ENCODE results near the gene TMPRSS4. TPM values are rescaled to one million over a fixed set of nuclear protein-coding genes. Genes with fewer than 3 reads are reported as not detected.

The TMPRSS4 gene
- total RNA-seq, 1 experiment from 2014 or later: not detected

DNA sequence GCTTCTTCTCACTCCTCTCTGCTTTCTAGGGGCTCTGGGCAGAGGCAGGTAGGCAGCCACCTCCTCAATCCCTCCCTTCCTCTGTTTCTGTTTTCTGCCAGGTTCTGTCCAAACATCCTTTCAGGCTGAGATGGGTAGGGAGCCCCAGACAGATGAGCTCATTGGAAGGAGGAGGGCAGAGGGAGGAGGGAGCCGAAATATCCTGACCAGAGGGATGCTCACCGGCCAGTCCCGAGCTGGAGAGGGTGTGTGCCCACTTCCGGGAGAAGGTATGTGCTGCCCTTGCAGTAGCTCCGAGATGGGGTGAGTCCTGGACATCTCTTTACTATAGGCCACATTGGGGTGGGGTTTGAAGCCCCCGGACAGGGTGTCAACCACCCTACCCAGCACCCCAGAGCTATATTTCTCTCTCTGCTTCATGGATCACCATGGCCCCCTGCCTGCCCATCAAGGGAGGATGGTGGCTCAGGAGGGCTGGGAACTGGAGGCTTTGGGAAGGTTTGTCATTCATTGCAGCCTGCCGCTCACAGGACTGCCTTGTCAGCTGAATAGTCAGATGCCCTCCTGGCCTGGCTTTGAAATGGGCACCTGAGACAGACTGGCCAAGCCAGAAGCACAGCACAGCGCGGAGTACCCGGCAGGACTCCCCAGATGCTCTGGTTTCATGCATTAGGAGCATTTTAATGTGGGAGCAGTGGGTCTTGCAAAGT, 80.5 kb downstream of the TMPRSS4 start:
- peaks cover 42 to 43% of the 10 kb centered on the region in 2 experiments for H3K4me1 Mint-ChIP-seq
- H2BK120ac ChIP-seq (ENCODE audit: low read depth, low read length, poor library complexity, severe bottlenecking): no peak overlapping the region
- peaks cover 98% of the 10 kb centered on the region for H3K27me3 Mint-ChIP-seq (ENCODE audit: low read depth)
- H2BK12ac ChIP-seq (ENCODE audit: insufficient read length, low read depth, low read length): no peak overlapping the region
- TF ChIP-seq, protein P1, sequence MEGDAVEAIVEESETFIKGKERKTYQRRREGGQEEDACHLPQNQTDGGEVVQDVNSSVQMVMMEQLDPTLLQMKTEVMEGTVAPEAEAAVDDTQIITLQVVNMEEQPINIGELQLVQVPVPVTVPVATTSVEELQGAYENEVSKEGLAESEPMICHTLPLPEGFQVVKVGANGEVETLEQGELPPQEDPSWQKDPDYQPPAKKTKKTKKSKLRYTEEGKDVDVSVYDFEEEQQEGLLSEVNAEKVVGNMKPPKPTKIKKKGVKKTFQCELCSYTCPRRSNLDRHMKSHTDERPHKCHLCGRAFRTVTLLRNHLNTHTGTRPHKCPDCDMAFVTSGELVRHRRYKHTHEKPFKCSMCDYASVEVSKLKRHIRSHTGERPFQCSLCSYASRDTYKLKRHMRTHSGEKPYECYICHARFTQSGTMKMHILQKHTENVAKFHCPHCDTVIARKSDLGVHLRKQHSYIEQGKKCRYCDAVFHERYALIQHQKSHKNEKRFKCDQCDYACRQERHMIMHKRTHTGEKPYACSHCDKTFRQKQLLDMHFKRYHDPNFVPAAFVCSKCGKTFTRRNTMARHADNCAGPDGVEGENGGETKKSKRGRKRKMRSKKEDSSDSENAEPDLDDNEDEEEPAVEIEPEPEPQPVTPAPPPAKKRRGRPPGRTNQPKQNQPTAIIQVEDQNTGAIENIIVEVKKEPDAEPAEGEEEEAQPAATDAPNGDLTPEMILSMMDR (conservative IDR thresholded peaks at IDR 0.05): no peak
- no peak overlapping the region for H4K5ac ChIP-seq (ENCODE audit: insufficient read length, low read depth, low read length)
- no peaks in the 10 kb centered on the region; a peak in 1 of 7 replicates for H3K36me3 Mint-ChIP-seq (ENCODE audit: insufficient read depth in 1 of 3, low read depth in 3 of 3)
- H3K79me1 ChIP-seq (ENCODE audit: insufficient read depth, low read depth, low read length, poor library complexity, severe bottlenecking): no peaks in the 10 kb centered on the region
- H2AK5ac ChIP-seq (ENCODE audit: insufficient read length, low read length): no peak overlapping the region
- H3K27me3 ChIP-seq (ENCODE audit: insufficient read depth, low read length): peaks cover 53% of the 10 kb centered on the region
- WGBS (ENCODE audit: extremely low coverage, insufficient read length, low lambda C conversion rate): no CpG with 5 or more reads among the region's 10 CpGs
- H3K79me2 ChIP-seq (ENCODE audit: insufficient read depth, low read length): no peaks in the 10 kb centered on the region
- no peak overlapping the region for H3K14ac ChIP-seq (ENCODE audit: insufficient read depth, low read length)
- H3K9ac ChIP-seq (ENCODE audit: extremely low read depth, insufficient read length, low read length): no peak overlapping the region
- no peak overlapping the region for H2BK15ac ChIP-seq (ENCODE audit: low read depth, low read length)
- no peak overlapping the region for H4K91ac ChIP-seq (ENCODE audit: insufficient read length, low read depth, low read length)
- no peak overlapping the region for H2BK5ac ChIP-seq (ENCODE audit: insufficient read length, low read length)
- no peak overlapping the region for H4K8ac ChIP-seq (replicated peaks; ENCODE audit: insufficient read length, low read depth, low read length)
- no peaks in the 10 kb centered on the region for H4K20me1 ChIP-seq (ENCODE audit: control insufficient read depth, insufficient read depth, insufficient read length)
- no peak overlapping the region for H3K27ac ChIP-seq (ENCODE audit: insufficient read length, low read depth, low read length)
- no peak for DNase-seq
- H3K4me2 ChIP-seq (ENCODE audit: insufficient read depth, insufficient read length, low read length): peak overlapping the region; percentile 52
- H2AFZ ChIP-seq (ENCODE audit: low read length): no peak overlapping the region
- no peak overlapping the region for H3T11ph ChIP-seq (ENCODE audit: low read length)
- no peak overlapping the region for H3K23ac ChIP-seq (ENCODE audit: insufficient read length, low read depth, low read length)
- peak overlapping the region; percentile 35 to 72; a peak in 4 of 5 replicates for H3K4me3 Mint-ChIP-seq
- H3K4ac ChIP-seq (ENCODE audit: low read depth, low read length): no peak overlapping the region
- H3K27ac Mint-ChIP-seq: no peak overlapping the region
- H2BK20ac ChIP-seq (ENCODE audit: low read depth, low read length, poor library complexity, severe bottlenecking): no peak overlapping the region
- H3K23me2 ChIP-seq (ENCODE audit: insufficient read length, low read depth, low read length, poor library complexity, severe bottlenecking): peaks cover 24% of the 10 kb centered on the region
- H3K4me1 ChIP-seq (ENCODE audit: insufficient read depth, low read length): peaks cover 15% of the 10 kb centered on the region
- H3K18ac ChIP-seq (ENCODE audit: insufficient read length, low read depth, low read length): no peak overlapping the region
- no peaks in the 10 kb centered on the region for H3K9me3 ChIP-seq (ENCODE audit: control insufficient read depth, low read depth, low read length)
- no peak overlapping the region for H3K56ac ChIP-seq (ENCODE audit: insufficient read length, low read depth, low read length)
- H3K9me3 Mint-ChIP-seq: no peaks in the 10 kb centered on the region; a peak in 1 of 5 replicates
